ENCODE data around the gene C1RL.

C1RL gene

DNA sequence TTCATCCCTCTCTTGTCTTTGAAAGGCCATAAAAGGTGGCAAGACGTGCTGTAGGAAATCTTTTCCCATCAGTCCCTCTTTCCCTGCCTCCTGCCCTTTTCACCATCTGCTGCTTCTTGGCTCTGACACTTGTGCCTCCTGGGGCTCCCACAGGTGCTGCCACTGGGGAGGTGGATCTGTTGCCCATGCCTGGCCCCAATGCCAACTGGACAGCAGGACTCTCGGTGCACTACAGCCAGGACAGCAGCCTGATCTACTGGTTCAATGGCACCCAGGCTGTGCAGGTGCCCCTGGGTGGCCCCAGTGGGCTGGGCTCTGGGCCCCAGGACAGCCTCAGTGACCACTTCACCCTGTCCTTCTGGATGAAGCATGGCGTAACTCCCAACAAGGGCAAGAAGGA, 27.7 kb upstream of the C1RL start:
- DNase-seq: no peak

DNA sequence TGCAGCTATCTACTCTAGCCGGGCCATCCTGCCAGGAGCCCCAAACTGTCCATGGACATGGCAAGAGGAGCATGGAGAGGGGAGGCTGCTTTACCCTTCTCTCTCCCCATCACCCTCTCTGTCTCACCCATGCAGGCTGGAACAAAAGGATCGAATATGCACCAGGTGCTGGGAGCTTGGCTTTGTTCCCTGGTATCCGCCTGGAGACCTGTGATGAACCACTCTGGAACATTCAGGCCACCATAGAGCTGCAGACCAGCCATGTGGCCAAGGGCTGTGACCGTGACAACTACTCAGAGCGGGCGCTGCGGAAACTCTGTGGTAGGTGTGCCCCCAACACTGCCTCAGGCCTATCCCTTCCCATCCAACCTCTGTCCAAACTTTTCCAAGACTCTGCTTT, 27.1 kb upstream of the C1RL start:
- no peak for DNase-seq

DNA sequence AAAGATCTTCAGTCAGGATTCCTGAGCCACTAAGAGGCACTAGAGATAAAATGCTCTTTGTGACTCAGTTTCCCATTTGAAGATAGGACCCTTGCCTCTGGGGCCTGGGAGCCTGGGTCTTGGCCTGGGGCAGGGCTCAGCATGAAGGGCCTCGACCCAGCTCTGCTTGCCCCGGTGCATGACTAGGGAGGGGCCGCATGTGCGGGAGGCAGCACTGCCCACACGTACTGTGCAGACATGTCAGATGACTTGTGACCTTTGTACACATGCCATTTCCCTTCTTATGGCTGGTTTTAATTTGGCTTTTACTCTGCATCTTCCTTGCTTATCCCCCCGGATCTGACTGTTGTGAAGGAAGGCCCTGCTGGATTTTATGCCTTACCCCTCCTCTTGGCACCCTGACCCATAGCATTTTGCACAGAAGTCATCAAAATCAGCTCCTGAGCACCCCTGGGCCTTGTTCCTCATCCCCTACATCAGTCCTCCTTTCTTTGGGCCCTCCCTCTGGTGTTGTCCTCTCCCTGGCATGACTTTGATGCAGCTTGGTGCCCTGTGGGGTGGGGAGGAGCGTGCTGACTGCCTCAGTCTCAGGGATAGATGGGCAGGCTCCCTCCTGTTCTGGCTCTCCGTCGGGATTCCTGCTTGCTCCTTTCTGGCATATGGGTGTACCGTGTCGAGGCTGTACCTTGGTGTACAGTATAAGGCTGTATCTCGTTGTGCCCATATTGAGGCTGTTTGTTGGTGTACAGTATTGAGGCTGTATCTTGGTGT, 25.6 kb upstream of the C1RL start:
- DNase-seq: no peak

- DNase-seq: no peak
Observed at GRCh38 chr12:7131502-7131866, 22.5 kb upstream of the C1RL start.

DNA sequence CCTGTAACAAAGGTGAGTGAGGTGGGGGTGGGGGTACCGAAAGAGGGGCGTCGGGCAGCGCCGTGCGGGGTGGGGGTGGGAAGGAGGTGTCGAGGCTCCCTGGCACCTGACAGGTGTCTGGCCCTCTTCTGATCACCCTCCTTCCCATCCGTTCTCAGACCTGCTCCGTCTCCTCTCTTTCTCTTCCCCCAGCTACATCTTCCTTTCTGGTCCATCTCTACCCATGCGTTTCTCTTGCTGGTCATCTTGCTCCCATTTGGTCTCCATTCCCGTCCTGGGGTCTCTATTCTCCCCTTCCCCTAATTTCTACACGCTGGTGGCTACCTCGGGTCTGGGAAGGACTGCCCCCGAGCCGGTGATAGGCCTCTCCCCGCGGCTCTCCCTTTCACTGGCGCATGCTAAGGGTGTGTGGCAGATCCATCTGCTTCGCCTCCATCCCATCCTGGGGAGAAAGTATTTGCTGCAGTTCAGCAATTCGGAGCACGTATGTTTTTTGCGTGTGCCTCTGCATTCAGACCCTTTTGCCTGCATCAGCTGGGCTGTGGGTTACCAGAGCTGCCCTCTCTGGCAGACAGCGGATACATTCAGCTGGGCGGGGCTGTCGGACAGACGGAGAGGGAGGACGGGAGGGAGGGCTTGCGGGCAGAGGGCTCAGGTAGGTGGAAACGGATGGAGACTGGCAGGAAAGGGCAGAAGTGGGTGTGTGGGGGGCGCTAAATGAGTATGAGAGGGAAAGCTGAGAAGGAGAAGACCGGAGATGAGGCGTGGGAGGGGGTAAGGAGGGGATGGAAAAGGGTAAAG, 21.9 kb upstream of the C1RL start:
- peak in 1 of 2 donors; percentile 42 for DNase-seq

DNA sequence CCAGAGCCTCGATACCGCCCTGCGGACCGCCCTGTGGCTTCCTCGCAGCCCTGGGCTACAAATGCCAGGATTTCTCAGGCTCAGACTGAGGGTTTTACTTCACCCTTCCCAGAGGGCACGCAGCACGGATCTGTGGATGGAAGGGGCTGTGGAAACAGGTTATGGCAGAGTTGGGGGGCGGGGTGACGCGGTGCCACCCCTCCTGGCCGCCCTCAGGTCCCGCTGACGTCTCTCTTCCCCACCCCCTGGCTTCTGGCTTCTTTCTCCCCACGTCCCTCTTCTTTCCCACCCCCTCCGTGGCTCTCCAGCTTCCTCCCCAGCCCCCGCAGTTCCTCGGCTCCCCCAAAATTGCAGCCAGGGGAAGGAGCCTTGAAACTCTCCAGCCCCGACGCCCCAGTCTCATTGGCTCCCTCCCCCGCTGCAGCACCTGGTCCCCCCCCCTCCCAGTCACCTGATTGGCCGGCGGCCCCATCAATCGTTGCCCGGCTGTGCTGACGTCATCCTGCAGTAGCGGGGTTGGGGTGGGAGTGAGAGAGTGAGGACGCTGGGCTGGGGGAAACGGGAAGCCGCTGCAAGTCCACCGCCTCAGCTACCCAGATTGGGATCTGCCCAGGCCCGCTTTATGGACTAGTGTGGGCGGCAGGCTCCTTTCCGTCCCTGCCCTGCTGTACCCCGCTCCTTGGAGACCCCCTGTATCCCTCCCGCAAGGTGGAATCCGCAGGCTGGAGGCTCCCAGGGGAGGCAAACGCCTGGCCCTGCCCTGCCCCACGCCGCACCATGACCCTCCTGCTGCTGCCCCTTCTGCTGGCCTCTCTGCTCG, 21.1 kb upstream of the C1RL start, which contains the start of gene CLSTN3:
CLSTN3 (plus strand) TSS at position 500 of the 820 bp plus-strand sequence; CDS start at position 778, 278 bp downstream.
- DNase-seq: peak; percentile 49 to 67

GRCh38 chr12:7129287-7129871, 20.4 kb upstream of the C1RL start:
- no peak for DNase-seq

DNA sequence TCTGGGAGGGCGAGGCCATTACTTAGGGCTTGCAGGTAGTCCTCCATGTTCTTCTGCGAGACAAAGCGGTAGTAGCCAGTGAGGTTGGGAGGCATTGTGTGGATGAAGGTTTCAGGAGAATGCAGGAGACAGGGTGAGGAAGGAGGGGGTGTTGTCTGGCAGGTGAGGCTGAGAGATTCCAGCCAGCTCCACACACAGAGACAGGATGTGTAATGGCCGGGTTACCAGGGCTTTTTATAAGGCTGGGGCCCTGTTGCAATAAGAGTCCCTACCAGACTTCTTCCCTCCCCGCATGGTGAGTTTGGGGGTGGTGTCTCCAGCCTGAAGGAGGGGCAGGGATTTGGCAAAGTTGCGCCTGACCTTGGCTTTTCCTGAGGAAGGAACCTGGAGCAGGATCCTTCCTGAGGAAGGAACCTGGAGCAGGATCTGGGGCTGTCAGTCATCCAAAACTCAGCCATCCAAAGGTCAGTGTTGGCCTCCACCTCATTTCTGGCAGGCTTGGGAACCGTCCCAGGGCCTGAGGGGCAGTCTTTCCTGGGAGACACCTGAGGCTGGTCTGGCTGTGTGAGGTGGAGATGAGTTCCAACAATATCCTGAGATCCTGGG, 19.8 kb upstream of the C1RL start, which contains the start of gene RBP5:
RBP5 (minus strand) TSS at position 209 of the 606 bp plus-strand sequence; CDS start at position 95, 114 bp downstream.
- no peak for DNase-seq

DNA sequence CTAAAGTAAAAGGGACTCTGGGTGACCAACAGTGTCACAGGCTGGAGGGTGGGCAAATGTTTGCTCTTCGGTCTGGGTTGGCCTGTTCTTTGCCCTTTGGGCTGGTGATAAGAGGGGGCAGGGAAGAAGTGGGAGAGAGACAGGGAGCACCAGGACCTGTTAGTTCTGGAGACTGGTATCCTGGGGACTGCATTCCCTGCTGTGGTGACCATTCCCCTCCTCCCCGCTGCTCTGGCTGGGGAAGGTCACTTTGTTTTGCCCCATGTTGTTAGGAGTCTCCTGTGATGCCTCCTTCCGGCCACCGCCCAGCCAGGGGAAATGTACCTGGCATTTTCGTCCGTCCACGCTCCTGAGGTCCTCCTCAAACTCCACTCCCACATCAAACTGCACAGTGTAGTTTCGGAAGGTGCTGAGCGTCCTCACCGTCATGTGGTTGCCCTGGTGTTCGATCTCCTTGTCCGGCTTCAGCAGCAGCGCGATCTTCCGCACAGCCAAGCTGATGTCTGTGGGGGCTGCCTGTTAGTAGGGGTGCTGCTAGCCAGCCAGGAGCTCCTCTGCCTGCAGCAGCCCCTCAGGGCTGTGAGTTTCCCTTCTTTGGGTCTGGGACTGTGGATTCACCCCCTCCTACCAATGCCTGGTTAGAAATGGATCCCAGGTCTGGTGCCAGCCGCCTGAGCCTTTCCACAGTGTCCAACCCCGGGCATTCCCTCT, 19.1 kb upstream of the C1RL start:
- DNase-seq: no peak

- no peak for DNase-seq
Observed at GRCh38 chr12:7125632-7126227, 16.7 kb upstream of the C1RL start.

GRCh38 chr12:7123806-7124522, 14.9 kb upstream of the C1RL start:
- DNase-seq: no peak

DNA sequence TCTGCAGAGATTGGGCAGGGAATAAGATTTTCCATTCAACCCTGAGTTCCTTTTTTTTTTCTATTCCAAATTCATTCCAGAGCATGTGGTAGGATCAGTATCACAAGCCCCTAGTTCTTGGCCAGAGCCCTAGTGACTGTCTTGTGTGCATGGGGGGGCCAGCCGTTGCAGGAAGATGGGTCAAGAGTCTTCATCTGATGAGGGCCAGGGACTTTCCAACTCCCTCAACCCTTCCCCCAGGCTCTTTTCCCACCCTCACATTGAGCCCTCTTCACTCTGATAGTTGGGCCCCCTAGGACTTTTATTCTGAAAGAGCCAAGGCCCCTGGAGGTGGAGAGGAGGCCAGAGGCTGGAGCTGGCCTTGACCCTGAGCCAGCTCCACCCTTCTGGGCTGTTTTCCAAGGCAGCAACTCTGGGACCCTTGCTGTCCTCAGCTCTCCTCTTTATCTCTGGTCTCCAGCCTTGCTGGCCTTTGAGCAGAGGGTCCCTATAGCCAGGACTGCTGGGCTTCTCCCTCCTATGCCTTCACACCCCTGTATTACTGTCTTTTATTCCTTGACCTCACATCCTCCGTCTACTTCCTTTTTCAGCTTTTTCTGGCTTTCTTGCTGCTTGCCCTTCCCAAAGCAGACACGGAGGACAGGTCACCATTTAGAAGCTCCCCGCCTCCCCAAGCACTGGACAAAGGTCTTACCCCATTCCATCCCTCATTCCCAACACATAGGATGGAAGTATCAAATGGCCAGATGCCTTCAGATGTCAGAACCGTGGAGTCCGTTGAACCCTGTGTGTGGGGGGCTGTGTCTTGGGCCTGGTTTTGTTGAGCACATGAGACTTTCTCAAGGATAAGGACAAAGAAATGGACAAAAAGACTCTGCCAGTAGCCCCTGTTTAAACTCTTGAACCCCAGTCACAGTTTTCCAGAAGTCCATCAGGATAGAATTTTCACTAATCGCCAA, 14.1 kb upstream of the C1RL start:
- DNase-seq: no peak

GRCh38 chr12:7121324-7121723, 12.3 kb upstream of the C1RL start:
- DNase-seq: no peak

GRCh38 chr12:7120166-7120565, 11.2 kb upstream of the C1RL start:
- DNase-seq: no peak

- no peak for DNase-seq
Observed at GRCh38 chr12:7118881-7119280, 9.9 kb upstream of the C1RL start.

GRCh38 chr12:7117670-7118069, 8.7 kb upstream of the C1RL start:
- DNase-seq: no peak

GRCh38 chr12:7116916-7117315, 7.9 kb upstream of the C1RL start:
- no peak for DNase-seq

DNA sequence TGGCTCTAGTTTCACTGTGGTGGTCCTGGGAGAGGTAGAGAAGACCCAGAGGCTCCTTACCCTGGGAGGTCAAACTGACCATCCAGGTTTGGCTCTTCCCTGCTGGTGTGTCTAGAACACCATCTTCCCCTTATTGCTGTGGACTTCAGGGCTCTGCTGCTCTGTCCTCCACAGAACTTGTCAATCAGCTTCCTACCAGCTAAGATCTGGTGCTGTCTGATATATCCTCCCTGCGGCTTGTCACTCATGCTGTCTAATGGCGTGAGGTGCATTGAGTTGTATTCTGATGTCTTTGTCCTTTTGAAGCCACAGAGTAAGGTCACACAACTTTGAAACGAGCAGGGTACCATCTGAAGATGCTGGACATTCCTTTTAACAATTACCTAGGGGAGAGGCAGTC, 7.2 kb upstream of the C1RL start:
- no peak for DNase-seq

DNA sequence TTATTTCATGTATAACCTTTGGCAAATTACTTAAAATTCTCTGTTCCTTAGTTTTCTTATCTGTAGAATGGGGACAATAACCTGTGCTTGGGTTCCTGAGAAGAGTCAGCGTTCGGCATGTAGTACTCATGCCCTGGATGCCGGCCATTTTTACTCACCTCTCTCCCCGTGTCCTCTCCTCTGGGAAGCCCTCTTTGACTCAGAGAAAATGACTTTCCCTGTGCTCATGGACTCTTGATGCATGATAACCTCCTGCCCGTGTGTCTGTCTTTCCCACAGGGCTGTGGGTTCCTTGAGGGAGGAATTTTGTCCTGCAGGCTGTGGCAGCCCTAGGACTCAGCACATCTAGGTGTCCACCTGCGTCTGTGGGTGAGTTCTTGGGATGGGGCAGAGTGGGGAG, 5.8 kb upstream of the C1RL start:
- no peak for DNase-seq

All from hippocampal formation (tissue), 2 donors.